Measurements from ENCODE around the gene COLEC11. TPM values are rescaled to one million over a fixed set of nuclear protein-coding genes. Genes with fewer than 3 reads are reported as not detected.

The COLEC11 gene
- total RNA-seq, 2 experiments from 2014 or later: 1.7 TPM; not detected in 1

DNA sequence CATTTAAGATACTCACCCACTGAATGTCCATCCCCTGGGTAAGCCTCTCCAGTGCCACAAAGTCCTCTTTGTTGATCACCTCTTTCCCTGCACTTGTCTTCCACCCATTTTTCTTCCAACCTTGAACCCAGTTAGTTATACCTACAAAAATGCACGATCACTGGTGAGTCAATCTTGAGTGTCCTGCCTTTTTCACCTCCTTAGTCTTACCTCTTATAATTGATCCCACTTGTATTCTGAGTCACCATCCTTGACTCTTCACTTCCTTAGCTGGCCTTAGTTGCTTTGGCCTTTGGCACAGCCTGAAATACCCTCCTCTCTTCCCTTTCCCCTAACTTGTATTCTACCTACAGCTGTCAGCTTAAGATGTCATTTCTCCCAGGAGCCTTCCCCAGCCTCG is 47.0 kb upstream of the COLEC11 start:
- POLR2A ChIA-PET: interaction anchor here (0.8 kb wide), 1 partner anchor 8 kb away, joined by 3 read pairs; no protein-coding TSS in a partner anchor
- no peaks in the 10 kb centered on the region for H3K4me1 ChIP-seq (ENCODE audit: insufficient read depth, low read length, poor library complexity, severe bottlenecking)
- no peak overlapping the region for H3K4me3 ChIP-seq (ENCODE audit: low read depth, low read length, poor library complexity, severe bottlenecking)
- no peaks in the 10 kb centered on the region for H3K9me3 ChIP-seq (ENCODE audit: low read length)
- H3K9me2 ChIP-seq (ENCODE audit: insufficient read depth, low read length): no peaks in the 10 kb centered on the region
- no peak overlapping the region for H2AFZ ChIP-seq (ENCODE audit: low read length)
- TF ChIP-seq CTCF (conservative IDR thresholded peaks at IDR 0.05; ENCODE audit: low read length) (no peak), EZH2phosphoT487 (IDR thresholded peaks at IDR 0.05; ENCODE audit: borderline replicate concordance, low read depth, low read length) (no peak)
- BruUV-seq (replicated peaks): no TSS peak
- DNase-seq (ENCODE audit: low spot score): no peak
- no peak overlapping the region for H3K27ac ChIP-seq (ENCODE audit: low read depth, low read length, poor library complexity, severe bottlenecking)
- no peaks in the 10 kb centered on the region; the same call in 1 of the 2 replicates for H3K79me2 ChIP-seq (ENCODE audit: insufficient read depth, low read depth, low read length)
- H3K4me2 ChIP-seq (ENCODE audit: low read length): no peak overlapping the region
- CTCF ChIA-PET (ENCODE audit: unreplicated experiment): no interaction called here
- H4K20me1 ChIP-seq (ENCODE audit: insufficient read depth, low read length): no peaks in the 10 kb centered on the region
- peaks cover 97% of the 10 kb centered on the region for H3K36me3 ChIP-seq (ENCODE audit: insufficient read depth, low read length)
- intact Hi-C loops (cut with micrococcal nuclease; ENCODE audit: unreplicated experiment): no loop called here

DNA sequence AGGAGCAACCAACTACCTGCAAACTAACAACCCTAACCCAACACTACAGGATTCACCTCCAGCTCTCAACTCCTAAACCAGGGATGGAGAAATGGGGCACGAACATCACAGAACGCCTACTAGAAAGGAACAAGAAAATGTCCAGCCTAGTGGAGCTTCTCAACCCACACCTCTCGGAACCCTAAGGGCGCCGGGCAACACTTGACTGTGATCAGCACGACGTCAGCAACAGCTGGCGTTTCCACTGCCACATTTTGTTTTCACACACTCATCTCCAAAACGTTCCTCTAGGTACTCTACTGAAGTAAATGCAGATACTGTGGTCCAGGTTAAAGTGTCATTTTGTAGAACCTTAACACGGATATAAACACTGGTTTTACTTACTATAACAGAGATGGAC is 41.0 kb upstream of the COLEC11 start:
- no peaks in the 10 kb centered on the region for H3K9me3 ChIP-seq (ENCODE audit: low read length)
- DNase-seq (ENCODE audit: low spot score): no peak
- no peak overlapping the region for H3K4me2 ChIP-seq (ENCODE audit: low read length)
- H3K27ac ChIP-seq (ENCODE audit: low read depth, low read length, poor library complexity, severe bottlenecking): no peak overlapping the region
- BruUV-seq (replicated peaks): no TSS peak
- H4K20me1 ChIP-seq (ENCODE audit: insufficient read depth, low read length): peaks cover 11% of the 10 kb centered on the region; the same call in 1 of the 2 replicates
- no peaks in the 10 kb centered on the region for H3K9me2 ChIP-seq (ENCODE audit: insufficient read depth, low read length)
- no peak overlapping the region for H2AFZ ChIP-seq (ENCODE audit: low read length)
- intact Hi-C loops (cut with micrococcal nuclease; ENCODE audit: unreplicated experiment): no loop called here
- ChIA-PET CTCF (ENCODE audit: unreplicated experiment) (no interaction called here), POLR2A (interaction anchor here (0.6 to 1.3 kb wide), 7 partner anchors 11 to 1778 kb away, joined by 3 to 5 read pairs (median 3); partner anchors contain the start of gene ADI1)
- H3K36me3 ChIP-seq (ENCODE audit: insufficient read depth, low read length): peaks cover 78% of the 10 kb centered on the region
- H3K79me2 ChIP-seq (ENCODE audit: insufficient read depth, low read depth, low read length): peaks cover 46% of the 10 kb centered on the region
- peaks cover 8% of the 10 kb centered on the region for H3K4me1 ChIP-seq (ENCODE audit: insufficient read depth, low read length, poor library complexity, severe bottlenecking)
- TF ChIP-seq CTCF (conservative IDR thresholded peaks at IDR 0.05; ENCODE audit: low read length) (no peak), EZH2phosphoT487 (IDR thresholded peaks at IDR 0.05; ENCODE audit: borderline replicate concordance, low read depth, low read length) (no peak)
- H3K4me3 ChIP-seq (ENCODE audit: low read depth, low read length, poor library complexity, severe bottlenecking): no peak overlapping the region

DNA sequence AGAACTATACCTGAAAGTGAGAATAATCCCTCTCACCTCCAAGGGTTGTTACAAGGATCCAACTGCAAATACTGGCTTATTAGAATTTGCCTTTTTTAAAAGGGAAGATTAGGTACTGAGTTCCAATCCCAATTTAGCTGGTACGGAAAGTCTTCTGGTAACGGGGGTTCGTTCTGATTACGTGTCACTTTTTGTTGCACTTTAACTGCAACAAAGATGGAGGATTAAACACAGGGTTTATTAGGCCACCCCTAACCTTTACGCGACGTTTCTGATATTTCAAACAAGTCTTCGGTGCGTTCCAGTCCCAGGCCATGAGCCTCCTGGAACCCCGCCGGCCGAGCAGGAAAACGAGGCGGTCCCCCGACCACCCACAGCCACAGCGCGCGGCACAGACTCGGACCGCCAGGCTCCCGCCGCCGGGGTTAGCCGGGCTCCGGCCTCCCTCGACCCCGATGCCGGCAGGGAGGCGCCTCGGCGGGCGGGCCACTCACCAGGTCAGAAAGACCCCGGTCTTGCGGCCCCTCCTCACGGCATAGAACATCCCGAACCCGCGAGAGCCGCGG is 37.2 kb upstream of the COLEC11 start:
- Histone ChIP-seq H3K27ac (ENCODE audit: low read depth, low read length, poor library complexity, severe bottlenecking) (peak overlapping the region; percentile 99), H2AFZ (ENCODE audit: low read length) (no peak overlapping the region)
- CTCF ChIA-PET (ENCODE audit: unreplicated experiment): interaction anchor here (0.7 kb wide), 1 partner anchor 95 kb away, joined by 3 read pairs; no protein-coding TSS in a partner anchor

More for the DNA sequence above, 37.2 kb upstream of the COLEC11 start:
- TSS peak; percentile 78 for BruUV-seq (replicated peaks)
- POLR2A ChIA-PET: interaction anchor here (0.6 to 2.2 kb wide), 9 partner anchors 13 to 761 kb away, joined by 3 to 19 read pairs (median 6); partner anchors contain the start of genes ADI1 and RPS7
- intact Hi-C loops (cut with micrococcal nuclease; ENCODE audit: unreplicated experiment): loop anchor here (1.0 to 2.0 kb wide), 4 partner anchors 18 to 94 kb away; partner anchors contain the start of genes ADI1 and RPS7
- DNase-seq (ENCODE audit: low spot score): no peak
- Histone ChIP-seq H3K9me2 (ENCODE audit: insufficient read depth, low read length) (no peaks in the 10 kb centered on the region), H3K9me3 (ENCODE audit: low read length) (no peaks in the 10 kb centered on the region), H3K4me1 (ENCODE audit: insufficient read depth, low read length, poor library complexity, severe bottlenecking) (peaks cover 37% of the 10 kb centered on the region), H3K36me3 (ENCODE audit: insufficient read depth, low read length) (peaks cover 71% of the 10 kb centered on the region), H3K79me2 (ENCODE audit: insufficient read depth, low read depth, low read length) (peaks cover 55% of the 10 kb centered on the region), H3K4me3 (ENCODE audit: low read depth, low read length, poor library complexity, severe bottlenecking) (peak overlapping the region; percentile 80), H4K20me1 (ENCODE audit: insufficient read depth, low read length) (peaks cover 11% of the 10 kb centered on the region; the same call in 1 of the 2 replicates), H3K4me2 (ENCODE audit: low read length) (peak overlapping the region; percentile 87)
- no peak for TF ChIP-seq EZH2phosphoT487 (IDR thresholded peaks at IDR 0.05; ENCODE audit: borderline replicate concordance, low read depth, low read length)
- TF ChIP-seq CTCF (conservative IDR thresholded peaks at IDR 0.05; ENCODE audit: low read length): no peak

Measured in OCI-LY7 (cell line).